Transverse colon (tissue), 4 donors: Measurements from ENCODE around the gene LYPD6. TPM values are rescaled to one million over a fixed set of nuclear protein-coding genes. Genes with fewer than 3 reads are reported as not detected.

Source experiments
- DNase-seq: peaks from one replicate; pipeline ENCODE4 v3.0.0-alpha.2; 2019
- H3K27ac ChIP-seq, 4 donors: fragments of 200-600 bp; sonication (generic); 2 replicates each; pipeline ENCODE4 v1.5.1; 2016 to 2018; ENCODE audit warnings: inconsistent platforms in 4 of 4
- H3K27me3 ChIP-seq: fragments of 200-600 bp; sonication (generic); 2 replicates; pipeline ENCODE4 v1.5.1; 2017; ENCODE audit warnings: inconsistent platforms
- H3K36me3 ChIP-seq, 4 donors: fragments of 200-600 bp; sonication (generic); 2 replicates each; pipeline ENCODE4 v1.5.1; 2017 to 2019; ENCODE audit warnings: inconsistent platforms in 4 of 4
- H3K4me1 ChIP-seq, 4 donors: fragments of 200-600 bp; sonication (generic); 2 replicates each; pipeline ENCODE4 v1.5.1; 2017 to 2020; ENCODE audit warnings: inconsistent platforms in 4 of 4
- H3K4me3 ChIP-seq, 4 donors: fragments of 200-600 bp; sonication (generic); 1 replicate in 1 of 4; 2 replicates in 3 of 4; pipeline versions ENCODE4 v1.5.1 to v1.6.1; 2017 to 2019; ENCODE audit warnings: inconsistent platforms in 4 of 4
- H3K9me3 ChIP-seq, 2 donors: fragments of 200-600 bp; sonication (generic); 2 replicates each; pipeline ENCODE4 v1.5.1; 2017 to 2019; ENCODE audit warnings: inconsistent platforms in 2 of 2
- CTCF ChIP-seq, 5 experiments: fragments of 200-600 bp in 3 of 5; fragments of 450-650 bp in 2 of 5; sonication (generic) in 3 of 5; IDR thresholded peaks; 1 replicate in 2 of 5; 2 replicates in 3 of 5; pipeline ENCODE4 v1.5.1; 2016 to 2017; ENCODE audit warnings: antibody characterized with exemption in 5 of 5, inconsistent platforms in 3 of 5, mild to moderate bottlenecking in 2 of 5, moderate library complexity in 1 of 5
- EP300 ChIP-seq: sonication (generic); formaldehyde crosslinking; IDR thresholded peaks from one replicate; pipeline ENCODE4 v1.6.1; 2017; ENCODE audit warnings: antibody characterized with exemption, low read depth
- POLR2A ChIP-seq: fragments of 450-650 bp; IDR thresholded peaks from one replicate; pipeline ENCODE4 v1.6.1; 2016; ENCODE audit warnings: antibody characterized with exemption, mild to moderate bottlenecking, moderate library complexity
- POLR2AphosphoS5 ChIP-seq, 3 donors: sonication (generic); formaldehyde crosslinking; IDR thresholded peaks; one replicate each; pipeline ENCODE4 v1.6.1; 2016; ENCODE audit warnings: antibody characterized with exemption in 3 of 3
- WGBS, 2 donors: methylation state at CpG; one replicate each; pipeline ENCODE4 v1.1.5; 2018; ENCODE audit warnings: low coverage in 1 of 2; 5-methylcytosine and 5-hydroxymethylcytosine counted together
- in situ Hi-C, 4 donors: fragments of 200-750 bp; cut with MboI; loops; one replicate each; pipeline versions ENCODE4 v1.15.0 to v1.15.1; 2017; ENCODE audit warnings: low sequenced_read_pairs in 3 of 4, low pct_ligation_motif_present in 1 of 4, low pct_unique_long_range_greater_than_20kb in 1 of 4
- intact Hi-C: fragments of 100-400 bp; cut with DNase I; formaldehyde crosslinking; loops from one replicate; pipeline ENCODE4 v1.15.1; 2023; ENCODE audit warnings: low total_unique reads
- total RNA-seq, 4 donors: library from RNA; depleted of rRNA; stranded (reverse); fragments of >200 nt; gene quantifications; one replicate each; pipeline ENCODE4 v1.1.0, GENCODE V29; 2016

LYPD6 gene
- total RNA-seq, 4 donors from 2014 or later = 1.3 to 12.3 (median 2.6) TPM

- WGBS, 2 donors = 85% methylated on average over 35 of the region's 36 CpGs; no CpG with 5 or more reads in 1 of the 2 donors
- Histone ChIP-seq H3K27me3 (peaks cover 7% of the 10 kb centered on the region), H3K9me3 (no peaks in the 10 kb centered on the region), H3K27ac (no peak overlapping the region), H3K4me1 (no peaks in the 10 kb centered on the region), H3K36me3 (no peaks in the 10 kb centered on the region), H3K4me3 (no peak overlapping the region)
- intact Hi-C loops = no loop called here
- in situ Hi-C loops = loop anchor here in 1 of 4 donors (25.0 kb wide), 2 partner anchors 242 to 283 kb away; partner anchors contain the start of gene LYPD6B
- TF ChIP-seq EP300 (no peak), POLR2AphosphoS5 (IDR thresholded peaks at IDR 0.05) (no peak), CTCF (IDR thresholded peaks at IDR 0.05) (no peak), POLR2A (no peak)
- no peak for DNase-seq
These were observed 10.0 kb upstream of the LYPD6 start for GRCh38 chr2:149320362-149320761.

- Histone ChIP-seq H3K27me3 (peaks cover 15% of the 10 kb centered on the region), H3K27ac (peak overlapping the region in 2 of 4 donors; percentile 67 to 89), H3K4me3 (peak overlapping the region in 3 of 4 donors; percentile 62 to 70 (median 63)), H3K36me3 (no peaks in the 10 kb centered on the region), H3K4me1 (peaks cover 0 to 15% (median 9%) of the 10 kb centered on the region in 4 donors), H3K9me3 (no peaks in the 10 kb centered on the region)
- no peak for DNase-seq
- TF ChIP-seq CTCF (IDR thresholded peaks at IDR 0.05) = peak in 4 of 5 experiments; percentile 20 to 28 (median 26)
- TF ChIP-seq EP300 = no peak
- no peak for TF ChIP-seq POLR2A
- 55% methylated on average over 8 of the region's 8 CpGs; no CpG with 5 or more reads in 1 of the 2 donors for WGBS, 2 donors
- in situ Hi-C loops = no loop called here
- intact Hi-C loops = no loop called here
These were observed 1.3 kb upstream of the LYPD6 start for GRCh38 chr2:149329068-149329467.

GRCh38 chr2:149329489-149330126, 779 bp upstream of the LYPD6 start:
- Histone ChIP-seq H3K9me3 (no peaks in the 10 kb centered on the region), H3K27ac (peak overlapping the region; percentile 67 to 89 (median 78)), H3K4me1 (peaks cover 0 to 15% (median 9%) of the 10 kb centered on the region in 4 donors), H3K36me3 (no peaks in the 10 kb centered on the region), H3K27me3 (peaks cover 15% of the 10 kb centered on the region), H3K4me3 (peak overlapping the region; percentile 23 to 70 (median 62))
- in situ Hi-C loops = no loop called here
- 13 to 40% methylated on average over 1 to 32 of the region's 32 CpGs for WGBS, 2 donors
- no peak for TF ChIP-seq POLR2A
- TF ChIP-seq POLR2AphosphoS5 (IDR thresholded peaks at IDR 0.05) = no peak
- TF ChIP-seq CTCF (IDR thresholded peaks at IDR 0.05) = no peak
- TF ChIP-seq EP300 = no peak
- intact Hi-C loops = no loop called here
- DNase-seq = peak; percentile 59

- DNase-seq = no peak
- in situ Hi-C loops = no loop called here
- intact Hi-C loops = no loop called here
These were observed 625 bp downstream of the LYPD6 start for GRCh38 chr2:149331023-149331400.

More at GRCh38 chr2:149331023-149331400, 625 bp downstream of the LYPD6 start:
- WGBS, 2 donors = 4 to 7% methylated on average over 4 to 19 of the region's 19 CpGs
- TF ChIP-seq POLR2AphosphoS5 (IDR thresholded peaks at IDR 0.05) = no peak
- no peak for TF ChIP-seq EP300
- TF ChIP-seq POLR2A = no peak
- no peak for TF ChIP-seq CTCF (IDR thresholded peaks at IDR 0.05)
- Histone ChIP-seq H3K9me3 (no peaks in the 10 kb centered on the region), H3K4me3 (peak overlapping the region; percentile 54 to 70 (median 62)), H3K4me1 (peaks cover 0 to 15% (median 9%) of the 10 kb centered on the region in 4 donors), H3K27ac (peak overlapping the region; percentile 64 to 89 (median 68)), H3K27me3 (peaks cover 15% of the 10 kb centered on the region), H3K36me3 (no peaks in the 10 kb centered on the region)
